ENCODE results near the gene SLC25A36. TPM values are rescaled to one million over a fixed set of nuclear protein-coding genes. Genes with fewer than 3 reads are reported as not detected.

SLC25A36 gene
- total RNA-seq, 6 experiments from 2014 or later = 30.3 to 32.4 (median 30.9) TPM

DNA sequence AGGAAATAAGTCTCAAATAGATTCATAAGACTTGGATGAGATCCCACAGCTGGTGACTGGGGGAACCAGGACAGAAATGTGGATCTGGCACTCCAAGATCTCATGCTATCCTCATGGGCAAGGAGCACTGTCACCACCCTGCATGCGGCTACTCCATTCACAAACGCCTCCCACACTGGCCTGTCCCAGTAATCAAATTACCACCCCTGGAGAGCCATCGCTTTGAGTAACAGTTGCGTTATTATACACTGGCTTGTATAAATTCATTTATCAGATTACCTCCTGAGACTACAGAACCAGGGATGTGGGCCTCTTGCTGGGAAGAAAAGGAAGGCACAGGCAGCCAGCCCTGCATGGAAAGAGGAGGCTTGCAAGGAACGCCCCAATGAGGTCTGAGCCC lies 27.9 kb upstream of the SLC25A36 start:
- H3K4me3 Mint-ChIP-seq = no peak overlapping the region
- H3K4me1 Mint-ChIP-seq (ENCODE audit: low read depth) = no peaks in the 10 kb centered on the region
- no peak overlapping the region for H3K27ac Mint-ChIP-seq
- no peaks in the 10 kb centered on the region for H3K9me3 Mint-ChIP-seq
- DNase-seq = no peak
- TF ChIP-seq, protein P1, sequence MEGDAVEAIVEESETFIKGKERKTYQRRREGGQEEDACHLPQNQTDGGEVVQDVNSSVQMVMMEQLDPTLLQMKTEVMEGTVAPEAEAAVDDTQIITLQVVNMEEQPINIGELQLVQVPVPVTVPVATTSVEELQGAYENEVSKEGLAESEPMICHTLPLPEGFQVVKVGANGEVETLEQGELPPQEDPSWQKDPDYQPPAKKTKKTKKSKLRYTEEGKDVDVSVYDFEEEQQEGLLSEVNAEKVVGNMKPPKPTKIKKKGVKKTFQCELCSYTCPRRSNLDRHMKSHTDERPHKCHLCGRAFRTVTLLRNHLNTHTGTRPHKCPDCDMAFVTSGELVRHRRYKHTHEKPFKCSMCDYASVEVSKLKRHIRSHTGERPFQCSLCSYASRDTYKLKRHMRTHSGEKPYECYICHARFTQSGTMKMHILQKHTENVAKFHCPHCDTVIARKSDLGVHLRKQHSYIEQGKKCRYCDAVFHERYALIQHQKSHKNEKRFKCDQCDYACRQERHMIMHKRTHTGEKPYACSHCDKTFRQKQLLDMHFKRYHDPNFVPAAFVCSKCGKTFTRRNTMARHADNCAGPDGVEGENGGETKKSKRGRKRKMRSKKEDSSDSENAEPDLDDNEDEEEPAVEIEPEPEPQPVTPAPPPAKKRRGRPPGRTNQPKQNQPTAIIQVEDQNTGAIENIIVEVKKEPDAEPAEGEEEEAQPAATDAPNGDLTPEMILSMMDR (IDR thresholded peaks at IDR 0.05) = no peak
- peaks cover 6% of the 10 kb centered on the region for H3K27me3 Mint-ChIP-seq (ENCODE audit: insufficient read depth)
- no peaks in the 10 kb centered on the region for H3K36me3 Mint-ChIP-seq (ENCODE audit: low read depth)

DNA sequence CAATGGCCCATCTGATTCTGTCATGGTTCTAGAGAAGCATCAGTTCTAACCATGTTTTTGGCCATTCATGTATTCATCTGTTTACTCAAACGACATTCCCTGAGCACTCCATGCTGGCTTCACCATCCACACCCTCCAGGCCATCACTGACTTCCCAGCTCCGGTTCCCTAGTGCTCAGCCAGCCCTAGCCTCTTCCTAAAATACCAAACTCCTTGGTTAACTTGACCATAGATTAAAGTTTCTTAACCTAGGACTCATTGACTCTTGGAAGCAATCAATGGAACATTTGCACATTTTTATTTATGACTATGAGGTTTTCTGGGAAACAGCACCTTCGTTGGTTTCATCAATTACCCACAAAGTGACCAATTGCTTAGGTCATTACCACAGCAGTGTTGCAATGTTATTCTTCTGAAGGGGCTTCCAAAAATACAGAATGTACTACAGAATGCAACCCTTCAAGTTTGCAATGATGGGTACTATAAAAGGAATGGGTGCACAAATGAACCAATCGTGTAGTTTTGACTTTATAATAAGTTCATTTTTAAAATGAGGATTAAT lies 27.2 kb upstream of the SLC25A36 start:
- H3K27me3 Mint-ChIP-seq (ENCODE audit: insufficient read depth) = peaks cover 11% of the 10 kb centered on the region
- H3K4me1 Mint-ChIP-seq (ENCODE audit: low read depth) = no peaks in the 10 kb centered on the region
- H3K27ac Mint-ChIP-seq = no peak overlapping the region
- H3K9me3 Mint-ChIP-seq = no peaks in the 10 kb centered on the region
- no peak overlapping the region for H3K4me3 Mint-ChIP-seq
- TF ChIP-seq, protein P1 (IDR thresholded peaks at IDR 0.05) = no peak
- no peak for DNase-seq
- H3K36me3 Mint-ChIP-seq (ENCODE audit: low read depth) = no peaks in the 10 kb centered on the region

DNA sequence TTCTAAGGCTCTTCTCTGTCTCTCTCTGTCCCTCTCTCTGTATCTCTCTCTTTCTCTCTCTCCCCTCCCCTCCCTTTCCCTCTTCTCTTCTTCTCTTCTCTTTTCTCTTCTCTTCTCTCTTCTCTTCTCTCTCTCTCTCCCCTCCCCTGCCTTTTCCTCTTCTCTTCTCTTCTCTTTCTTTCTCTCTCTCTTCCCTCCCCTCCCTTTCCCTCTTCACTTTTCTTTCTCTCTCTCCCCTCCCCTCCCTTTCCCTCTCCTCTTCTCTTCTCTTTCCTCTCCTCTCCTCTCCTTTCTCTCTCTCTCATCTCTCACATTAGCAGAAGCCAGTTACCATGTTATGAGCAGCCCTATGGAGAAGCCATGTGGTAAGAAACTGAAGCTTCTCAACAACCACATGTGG lies 25.0 kb upstream of the SLC25A36 start:
- TF ChIP-seq, protein P1 (IDR thresholded peaks at IDR 0.05) = no peak
- H3K27me3 Mint-ChIP-seq (ENCODE audit: insufficient read depth) = peaks cover 16% of the 10 kb centered on the region
- DNase-seq = no peak
- H3K27ac Mint-ChIP-seq = no peak overlapping the region
- H3K4me3 Mint-ChIP-seq = no peak overlapping the region
- no peaks in the 10 kb centered on the region for H3K36me3 Mint-ChIP-seq (ENCODE audit: low read depth)
- H3K9me3 Mint-ChIP-seq = no peaks in the 10 kb centered on the region
- no peaks in the 10 kb centered on the region for H3K4me1 Mint-ChIP-seq (ENCODE audit: low read depth)

DNA sequence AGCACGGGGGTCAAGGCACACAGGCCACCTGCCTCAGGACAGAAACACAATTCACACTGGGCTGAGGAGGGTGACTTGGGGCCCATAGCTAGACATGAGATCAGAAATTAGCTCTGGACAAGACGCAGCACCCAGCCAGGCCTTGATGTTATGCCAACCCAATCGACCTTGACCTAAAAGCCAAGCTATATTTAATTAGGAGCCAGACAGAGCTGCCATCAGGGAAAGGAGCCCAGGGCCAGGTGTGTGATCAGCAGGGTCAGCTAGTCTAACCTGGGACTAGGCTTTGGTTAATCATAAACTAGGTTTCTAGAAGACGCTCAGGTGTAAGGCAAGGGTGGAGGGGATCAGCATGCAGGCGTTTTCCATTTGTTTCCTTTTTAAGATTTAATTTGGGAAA lies 23.9 kb upstream of the SLC25A36 start:
- no peaks in the 10 kb centered on the region for H3K36me3 Mint-ChIP-seq (ENCODE audit: low read depth)
- H3K27me3 Mint-ChIP-seq (ENCODE audit: insufficient read depth) = peaks cover 18% of the 10 kb centered on the region
- H3K4me3 Mint-ChIP-seq = no peak overlapping the region
- no peaks in the 10 kb centered on the region for H3K9me3 Mint-ChIP-seq
- H3K4me1 Mint-ChIP-seq (ENCODE audit: low read depth) = no peaks in the 10 kb centered on the region
- TF ChIP-seq, protein P1 (IDR thresholded peaks at IDR 0.05) = no peak
- no peak overlapping the region for H3K27ac Mint-ChIP-seq
- no peak for DNase-seq

DNA sequence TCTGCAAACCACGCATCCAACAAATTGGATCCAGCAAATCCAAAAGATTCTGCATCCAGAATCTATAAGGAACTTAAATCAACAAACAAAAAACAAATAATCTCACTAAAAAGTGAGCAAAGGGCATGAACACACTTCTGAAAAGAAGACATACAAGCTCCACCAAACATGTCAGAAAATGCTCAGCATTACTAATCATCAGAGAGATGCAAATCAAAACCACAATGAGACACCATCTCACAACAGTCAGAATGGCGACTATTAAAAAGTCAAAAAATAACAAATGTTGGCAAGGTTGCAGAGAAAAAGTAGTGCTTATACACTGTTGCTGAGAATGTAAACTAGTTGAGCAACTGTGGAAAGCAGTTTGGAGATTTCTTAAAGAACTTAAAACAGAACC lies 21.6 kb upstream of the SLC25A36 start:
- TF ChIP-seq, protein P1 (IDR thresholded peaks at IDR 0.05) = no peak
- Mint-ChIP-seq H3K4me3 (no peak overlapping the region), H3K4me1 (ENCODE audit: low read depth) (no peaks in the 10 kb centered on the region), H3K9me3 (no peaks in the 10 kb centered on the region), H3K27me3 (ENCODE audit: insufficient read depth) (peaks cover 18% of the 10 kb centered on the region), H3K36me3 (ENCODE audit: low read depth) (no peaks in the 10 kb centered on the region), H3K27ac (no peak overlapping the region)
- no peak for DNase-seq

DNA sequence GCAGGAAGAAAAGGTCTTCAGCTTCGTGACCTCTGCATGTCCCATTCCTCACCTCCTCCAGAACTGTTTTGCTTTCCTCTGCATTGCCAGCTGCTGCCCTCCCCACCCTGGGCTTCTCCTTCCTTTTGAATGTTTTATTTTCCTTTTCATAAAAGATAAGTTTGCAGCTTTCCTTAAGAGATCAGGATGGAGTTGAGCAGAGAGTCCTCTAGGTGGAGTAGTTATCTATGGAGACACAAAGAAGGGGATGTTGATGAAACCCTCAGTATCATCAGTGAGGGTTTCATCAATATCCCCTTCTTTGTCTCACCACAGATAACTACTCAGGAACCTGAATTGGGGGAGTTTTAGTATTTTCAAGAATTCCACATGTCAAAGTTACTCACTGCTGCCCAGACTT lies 19.0 kb upstream of the SLC25A36 start:
- Mint-ChIP-seq H3K4me1 (ENCODE audit: low read depth) (no peaks in the 10 kb centered on the region), H3K4me3 (no peak overlapping the region), H3K36me3 (ENCODE audit: low read depth) (no peaks in the 10 kb centered on the region), H3K27me3 (ENCODE audit: insufficient read depth) (peaks cover 16% of the 10 kb centered on the region), H3K27ac (no peak overlapping the region), H3K9me3 (no peaks in the 10 kb centered on the region)
- TF ChIP-seq, protein P1 (IDR thresholded peaks at IDR 0.05) = peak; percentile 72
- peak; percentile 18 for DNase-seq

Data from HFFc6 (cell line).